Right lobe of liver (tissue), 4 donors: Measurements from ENCODE around the gene RTCA.

ENCODE experiments used
- POLR2A ChIP-seq: fragments of 450-650 bp; IDR thresholded peaks from one replicate; pipeline ENCODE4 v1.6.1; 2017; ENCODE audit warnings: antibody characterized with exemption, mild to moderate bottlenecking
- TF ChIP-seq, protein P1 (sequence below), 4 donors: fragments of 200-600 bp in 3 of 4; fragments of 450-650 bp in 1 of 4; IDR thresholded peaks; one replicate each; pipeline versions ENCODE4 v1.5.1 to v1.8.0; 2016 to 2022; ENCODE audit warnings: antibody characterized with exemption in 4 of 4, mild to moderate bottlenecking in 2 of 4
- donor health status: DM: no; HTN: no; CAD: no.
- donor health status: DM: no; HTN: no; CAD: no.
- donor health status: DM: no; HTN: yes; CAD: no.

DNA sequence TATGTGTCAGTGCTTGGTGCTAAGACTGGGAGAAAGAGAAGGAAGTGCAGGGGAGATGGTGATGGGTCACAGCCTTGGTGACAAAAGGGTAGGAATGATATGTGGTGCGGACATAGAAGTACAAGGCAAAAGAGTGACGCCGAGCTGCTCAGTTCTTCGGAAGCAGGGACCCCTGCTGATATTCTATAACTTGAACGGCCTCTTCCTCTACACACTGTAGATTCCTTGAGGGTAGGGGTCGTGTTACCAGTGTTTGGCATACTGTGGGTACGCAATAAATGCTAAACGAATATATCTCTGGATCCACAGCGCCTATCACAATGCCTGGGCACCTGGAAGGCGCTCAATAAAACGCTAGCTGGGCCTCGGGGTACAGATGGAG, 16.9 kb upstream of the RTCA start:
- no peak for TF ChIP-seq POLR2A
- TF ChIP-seq, protein P1, sequence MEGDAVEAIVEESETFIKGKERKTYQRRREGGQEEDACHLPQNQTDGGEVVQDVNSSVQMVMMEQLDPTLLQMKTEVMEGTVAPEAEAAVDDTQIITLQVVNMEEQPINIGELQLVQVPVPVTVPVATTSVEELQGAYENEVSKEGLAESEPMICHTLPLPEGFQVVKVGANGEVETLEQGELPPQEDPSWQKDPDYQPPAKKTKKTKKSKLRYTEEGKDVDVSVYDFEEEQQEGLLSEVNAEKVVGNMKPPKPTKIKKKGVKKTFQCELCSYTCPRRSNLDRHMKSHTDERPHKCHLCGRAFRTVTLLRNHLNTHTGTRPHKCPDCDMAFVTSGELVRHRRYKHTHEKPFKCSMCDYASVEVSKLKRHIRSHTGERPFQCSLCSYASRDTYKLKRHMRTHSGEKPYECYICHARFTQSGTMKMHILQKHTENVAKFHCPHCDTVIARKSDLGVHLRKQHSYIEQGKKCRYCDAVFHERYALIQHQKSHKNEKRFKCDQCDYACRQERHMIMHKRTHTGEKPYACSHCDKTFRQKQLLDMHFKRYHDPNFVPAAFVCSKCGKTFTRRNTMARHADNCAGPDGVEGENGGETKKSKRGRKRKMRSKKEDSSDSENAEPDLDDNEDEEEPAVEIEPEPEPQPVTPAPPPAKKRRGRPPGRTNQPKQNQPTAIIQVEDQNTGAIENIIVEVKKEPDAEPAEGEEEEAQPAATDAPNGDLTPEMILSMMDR (IDR thresholded peaks at IDR 0.05) = no peak
